Measurements from ENCODE around the gene DLX3.

Gene DLX3

GRCh38 chr17:50034498-50035364, 39.7 kb upstream of the DLX3 start:
- H3K4me3 ChIP-seq (ENCODE audit: low read length in 2 of 2): no peak overlapping the region
- H3K9ac ChIP-seq (ENCODE audit: low read length in 2 of 2): peak overlapping the region; percentile 17 to 21
- no peaks in the 10 kb centered on the region for H3K36me3 ChIP-seq (ENCODE audit: control insufficient read depth in 2 of 2, insufficient read depth in 2 of 2, low read length in 2 of 2)
- peaks cover 59% of the 10 kb centered on the region for H3K4me1 ChIP-seq (ENCODE audit: control insufficient read depth, insufficient read depth, low read length)
- peak overlapping the region; percentile 91 for H3K27ac ChIP-seq (ENCODE audit: low read length)
- H3K9me3 ChIP-seq (ENCODE audit: control insufficient read depth in 2 of 2, low read length in 2 of 2): no peaks in the 10 kb centered on the region
- H3K27me3 ChIP-seq (ENCODE audit: control insufficient read depth in 1 of 2, insufficient read depth in 2 of 2, low read length in 2 of 2): no peaks in the 10 kb centered on the region

- H3K9me3 ChIP-seq (ENCODE audit: control insufficient read depth in 2 of 2, low read length in 2 of 2): no peaks in the 10 kb centered on the region
- peaks cover 59% of the 10 kb centered on the region for H3K4me1 ChIP-seq (ENCODE audit: control insufficient read depth, insufficient read depth, low read length)
- peak overlapping the region; percentile 91 for H3K27ac ChIP-seq (ENCODE audit: low read length)
These were observed 38.3 kb upstream of the DLX3 start for GRCh38 chr17:50033316-50033715.

GRCh38 chr17:50029185-50029584, 34.2 kb upstream of the DLX3 start:
- no peak overlapping the region for H3K27ac ChIP-seq (ENCODE audit: low read length)

More at GRCh38 chr17:50033316-50033715, 38.3 kb upstream of the DLX3 start:
- Histone ChIP-seq H3K4me3 (ENCODE audit: low read length in 2 of 2) (peak overlapping the region; percentile 44 to 54), H3K9ac (ENCODE audit: low read length in 2 of 2) (peak overlapping the region in 1 of 2 donors; percentile 58), H3K36me3 (ENCODE audit: control insufficient read depth in 2 of 2, insufficient read depth in 2 of 2, low read length in 2 of 2) (no peaks in the 10 kb centered on the region), H3K27me3 (ENCODE audit: control insufficient read depth in 1 of 2, insufficient read depth in 2 of 2, low read length in 2 of 2) (no peaks in the 10 kb centered on the region)

GRCh38 chr17:50028736-50029120, 33.7 kb upstream of the DLX3 start:
- H3K27me3 ChIP-seq (ENCODE audit: control insufficient read depth in 1 of 2, insufficient read depth in 2 of 2, low read length in 2 of 2): no peaks in the 10 kb centered on the region
- H3K4me1 ChIP-seq (ENCODE audit: control insufficient read depth, insufficient read depth, low read length): peaks cover 30% of the 10 kb centered on the region
- H3K36me3 ChIP-seq (ENCODE audit: control insufficient read depth in 2 of 2, insufficient read depth in 2 of 2, low read length in 2 of 2): no peaks in the 10 kb centered on the region
- H3K4me3 ChIP-seq (ENCODE audit: low read length in 2 of 2): no peak overlapping the region
- H3K9me3 ChIP-seq (ENCODE audit: control insufficient read depth in 2 of 2, low read length in 2 of 2): no peaks in the 10 kb centered on the region
- H3K27ac ChIP-seq (ENCODE audit: low read length): peak overlapping the region; percentile 37
- H3K9ac ChIP-seq (ENCODE audit: low read length in 2 of 2): no peak overlapping the region

More at GRCh38 chr17:50029185-50029584, 34.2 kb upstream of the DLX3 start:
- Histone ChIP-seq H3K4me1 (ENCODE audit: control insufficient read depth, insufficient read depth, low read length) (peaks cover 33% of the 10 kb centered on the region), H3K36me3 (ENCODE audit: control insufficient read depth in 2 of 2, insufficient read depth in 2 of 2, low read length in 2 of 2) (no peaks in the 10 kb centered on the region), H3K4me3 (ENCODE audit: low read length in 2 of 2) (no peak overlapping the region), H3K9me3 (ENCODE audit: control insufficient read depth in 2 of 2, low read length in 2 of 2) (no peaks in the 10 kb centered on the region), H3K9ac (ENCODE audit: low read length in 2 of 2) (no peak overlapping the region), H3K27me3 (ENCODE audit: control insufficient read depth in 1 of 2, insufficient read depth in 2 of 2, low read length in 2 of 2) (no peaks in the 10 kb centered on the region)

- H3K9ac ChIP-seq (ENCODE audit: low read length in 2 of 2): peak overlapping the region in 1 of 2 donors; percentile 13
- H3K4me1 ChIP-seq (ENCODE audit: control insufficient read depth, insufficient read depth, low read length): peaks cover 28% of the 10 kb centered on the region
- H3K9me3 ChIP-seq (ENCODE audit: control insufficient read depth in 2 of 2, low read length in 2 of 2): no peaks in the 10 kb centered on the region
- H3K27me3 ChIP-seq (ENCODE audit: control insufficient read depth in 1 of 2, insufficient read depth in 2 of 2, low read length in 2 of 2): no peaks in the 10 kb centered on the region
- peak overlapping the region; percentile 37 for H3K27ac ChIP-seq (ENCODE audit: low read length)
- peak overlapping the region; percentile 42 to 71 for H3K4me3 ChIP-seq (ENCODE audit: low read length in 2 of 2)
- H3K36me3 ChIP-seq (ENCODE audit: control insufficient read depth in 2 of 2, insufficient read depth in 2 of 2, low read length in 2 of 2): no peaks in the 10 kb centered on the region
These were observed 33.1 kb upstream of the DLX3 start for GRCh38 chr17:50027881-50028735.

GRCh38 chr17:50027172-50027880, 32.3 kb upstream of the DLX3 start:
- H3K27ac ChIP-seq (ENCODE audit: low read length): peak overlapping the region; percentile 37
- H3K27me3 ChIP-seq (ENCODE audit: control insufficient read depth in 1 of 2, insufficient read depth in 2 of 2, low read length in 2 of 2): no peaks in the 10 kb centered on the region
- H3K9me3 ChIP-seq (ENCODE audit: control insufficient read depth in 2 of 2, low read length in 2 of 2): no peaks in the 10 kb centered on the region
- peak overlapping the region; percentile 42 to 71 for H3K4me3 ChIP-seq (ENCODE audit: low read length in 2 of 2)
- peaks cover 22% of the 10 kb centered on the region for H3K4me1 ChIP-seq (ENCODE audit: control insufficient read depth, insufficient read depth, low read length)
- peak overlapping the region in 1 of 2 donors; percentile 13 for H3K9ac ChIP-seq (ENCODE audit: low read length in 2 of 2)
- H3K36me3 ChIP-seq (ENCODE audit: control insufficient read depth in 2 of 2, insufficient read depth in 2 of 2, low read length in 2 of 2): no peaks in the 10 kb centered on the region

GRCh38 chr17:50026837-50027171, 31.8 kb upstream of the DLX3 start:
- Histone ChIP-seq H3K4me3 (ENCODE audit: low read length in 2 of 2) (peak overlapping the region; percentile 42 to 71), H3K9ac (ENCODE audit: low read length in 2 of 2) (no peak overlapping the region), H3K4me1 (ENCODE audit: control insufficient read depth, insufficient read depth, low read length) (peaks cover 22% of the 10 kb centered on the region), H3K27ac (ENCODE audit: low read length) (peak overlapping the region; percentile 37), H3K9me3 (ENCODE audit: control insufficient read depth in 2 of 2, low read length in 2 of 2) (no peaks in the 10 kb centered on the region), H3K36me3 (ENCODE audit: control insufficient read depth in 2 of 2, insufficient read depth in 2 of 2, low read length in 2 of 2) (no peaks in the 10 kb centered on the region), H3K27me3 (ENCODE audit: control insufficient read depth in 1 of 2, insufficient read depth in 2 of 2, low read length in 2 of 2) (no peaks in the 10 kb centered on the region)

- no peaks in the 10 kb centered on the region for H3K27me3 ChIP-seq (ENCODE audit: control insufficient read depth in 1 of 2, insufficient read depth in 2 of 2, low read length in 2 of 2)
- H3K27ac ChIP-seq (ENCODE audit: low read length): no peak overlapping the region
- no peak overlapping the region for H3K9ac ChIP-seq (ENCODE audit: low read length in 2 of 2)
- H3K36me3 ChIP-seq (ENCODE audit: control insufficient read depth in 2 of 2, insufficient read depth in 2 of 2, low read length in 2 of 2): no peaks in the 10 kb centered on the region
- peaks cover 20% of the 10 kb centered on the region for H3K4me1 ChIP-seq (ENCODE audit: control insufficient read depth, insufficient read depth, low read length)
- H3K4me3 ChIP-seq (ENCODE audit: low read length in 2 of 2): no peak overlapping the region
- no peaks in the 10 kb centered on the region for H3K9me3 ChIP-seq (ENCODE audit: control insufficient read depth in 2 of 2, low read length in 2 of 2)
These were observed 31.1 kb upstream of the DLX3 start for GRCh38 chr17:50026046-50026675.

- Histone ChIP-seq H3K4me1 (ENCODE audit: control insufficient read depth, insufficient read depth, low read length) (peaks cover 20% of the 10 kb centered on the region), H3K9ac (ENCODE audit: low read length in 2 of 2) (no peak overlapping the region)
These were observed 29.8 kb upstream of the DLX3 start for GRCh38 chr17:50024808-50025207.

GRCh38 chr17:50023520-50023919, 28.5 kb upstream of the DLX3 start:
- Histone ChIP-seq H3K9ac (ENCODE audit: low read length in 2 of 2) (no peak overlapping the region), H3K27me3 (ENCODE audit: control insufficient read depth in 1 of 2, insufficient read depth in 2 of 2, low read length in 2 of 2) (no peaks in the 10 kb centered on the region), H3K27ac (ENCODE audit: low read length) (no peak overlapping the region), H3K9me3 (ENCODE audit: control insufficient read depth in 2 of 2, low read length in 2 of 2) (no peaks in the 10 kb centered on the region), H3K4me1 (ENCODE audit: control insufficient read depth, insufficient read depth, low read length) (peaks cover 16% of the 10 kb centered on the region), H3K36me3 (ENCODE audit: control insufficient read depth in 2 of 2, insufficient read depth in 2 of 2, low read length in 2 of 2) (no peaks in the 10 kb centered on the region), H3K4me3 (ENCODE audit: low read length in 2 of 2) (no peak overlapping the region)

More at GRCh38 chr17:50024808-50025207, 29.8 kb upstream of the DLX3 start:
- H3K36me3 ChIP-seq (ENCODE audit: control insufficient read depth in 2 of 2, insufficient read depth in 2 of 2, low read length in 2 of 2): no peaks in the 10 kb centered on the region
- H3K27me3 ChIP-seq (ENCODE audit: control insufficient read depth in 1 of 2, insufficient read depth in 2 of 2, low read length in 2 of 2): no peaks in the 10 kb centered on the region
- H3K4me3 ChIP-seq (ENCODE audit: low read length in 2 of 2): no peak overlapping the region
- no peak overlapping the region for H3K27ac ChIP-seq (ENCODE audit: low read length)
- H3K9me3 ChIP-seq (ENCODE audit: control insufficient read depth in 2 of 2, low read length in 2 of 2): no peaks in the 10 kb centered on the region
